HS-5 (cell line): ENCODE results near the gene EDNRB.
"Not testable (repeated sequence)": the region's sequence is repeated elsewhere in the genome, so short reads cannot be mapped to it uniquely, and the experiment has no call there.

ENCODE experiments used
- DNase-seq: peaks from one replicate; pipeline ENCODE4 v3.0.0-alpha.2; 2012; ENCODE audit warnings: low read depth

EDNRB gene

GRCh38 chr13:77896536-77896935 is 22.1 kb downstream of the EDNRB start:
- no peak for DNase-seq

GRCh38 chr13:77894743-77895142 is 23.9 kb downstream of the EDNRB start:
- DNase-seq: no peak

GRCh38 chr13:77893066-77893465 is 25.6 kb downstream of the EDNRB start:
- DNase-seq: no peak

- no peak for DNase-seq
Measured at GRCh38 chr13:77892491-77892890, 26.1 kb downstream of the EDNRB start.

- no peak for DNase-seq
Measured at GRCh38 chr13:77891486-77891885, 27.1 kb downstream of the EDNRB start.

- no peak for DNase-seq
Measured at GRCh38 chr13:77891041-77891440, 27.6 kb downstream of the EDNRB start.

- DNase-seq: no peak
Measured at GRCh38 chr13:77883328-77883727, 35.3 kb downstream of the EDNRB start.

- no peak for DNase-seq
Measured at GRCh38 chr13:77878190-77878589, 40.4 kb downstream of the EDNRB start.

GRCh38 chr13:77876176-77876575 is 42.5 kb downstream of the EDNRB start:
- no peak for DNase-seq

- no peak for DNase-seq
Measured at GRCh38 chr13:77874406-77874805, 44.2 kb downstream of the EDNRB start.

GRCh38 chr13:77872995-77873394 is 45.6 kb downstream of the EDNRB start:
- no peak for DNase-seq

- no peak for DNase-seq
Measured at GRCh38 chr13:77871596-77871995, 47.0 kb downstream of the EDNRB start.

GRCh38 chr13:77868717-77869116 is 49.9 kb downstream of the EDNRB start:
- no peak for DNase-seq

- no peak for DNase-seq
Measured at GRCh38 chr13:77866971-77867370, 51.7 kb downstream of the EDNRB start.

- no peak for DNase-seq
Measured at GRCh38 chr13:77865622-77866021, 53.0 kb downstream of the EDNRB start.

GRCh38 chr13:77863144-77863543 is 55.5 kb downstream of the EDNRB start:
- no peak for DNase-seq

- no peak for DNase-seq
Measured at GRCh38 chr13:77861741-77862140, 56.9 kb downstream of the EDNRB start.

- DNase-seq: no peak
Measured at GRCh38 chr13:77860507-77860981, 58.1 kb downstream of the EDNRB start.

GRCh38 chr13:77859450-77859849 is 59.2 kb downstream of the EDNRB start:
- no peak for DNase-seq

- no peak for DNase-seq
Measured at GRCh38 chr13:77857531-77858209, 61.0 kb downstream of the EDNRB start.

GRCh38 chr13:77853703-77854102 is 64.9 kb downstream of the EDNRB start:
- no peak for DNase-seq

GRCh38 chr13:77848050-77848449 is 70.6 kb downstream of the EDNRB start:
- not testable (repeated sequence) for DNase-seq

- no peak for DNase-seq
Measured at GRCh38 chr13:77846173-77846572, 72.5 kb downstream of the EDNRB start.
